Inferior parietal cortex (tissue), 1 donor: ENCODE data around the gene SLC39A8.
"Not testable (repeated sequence)": the region's sequence is repeated elsewhere in the genome, so short reads cannot be mapped to it uniquely, and the experiment has no call there.

ENCODE experiments used
- DNase-seq: peaks from one replicate; pipeline ENCODE4 v3.0.0-alpha.2; 2016; ENCODE audit errors: extremely low spot score

Gene SLC39A8

DNA sequence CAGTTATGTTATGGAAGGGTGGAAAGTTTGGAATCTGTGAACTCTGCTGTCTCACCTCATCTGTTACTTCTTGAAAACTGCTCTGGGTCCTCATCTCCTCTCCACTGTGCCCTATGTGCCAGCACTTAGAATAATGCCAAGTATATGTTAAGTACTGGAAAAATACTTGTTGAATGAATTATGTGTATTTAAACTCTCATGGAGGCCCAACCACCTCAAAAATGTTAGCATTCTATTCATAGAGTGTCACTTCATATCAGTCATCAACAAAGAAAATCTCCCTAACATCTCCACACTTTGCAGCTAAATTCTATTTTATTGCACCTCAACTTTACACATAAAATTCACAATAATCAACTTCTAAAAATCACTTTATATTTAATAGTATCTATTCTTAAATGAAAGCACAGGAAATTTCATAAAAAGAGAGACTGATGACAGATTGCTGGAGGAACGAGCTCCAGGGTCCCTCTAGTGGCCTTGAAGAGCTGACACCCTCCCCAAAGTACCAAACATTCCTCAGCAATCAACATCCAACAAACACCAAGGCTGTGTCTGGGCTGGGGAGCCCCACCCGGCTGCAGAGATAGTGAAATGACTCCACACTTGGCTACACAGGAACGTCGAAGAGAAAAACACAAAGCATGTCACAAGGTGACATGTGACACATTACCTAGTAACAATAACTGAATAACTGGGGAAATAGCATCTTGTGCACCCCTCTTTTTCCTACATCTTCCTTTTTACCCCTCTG is 45.8 kb downstream of the SLC39A8 start:
- DNase-seq, result peak; percentile 47

DNA sequence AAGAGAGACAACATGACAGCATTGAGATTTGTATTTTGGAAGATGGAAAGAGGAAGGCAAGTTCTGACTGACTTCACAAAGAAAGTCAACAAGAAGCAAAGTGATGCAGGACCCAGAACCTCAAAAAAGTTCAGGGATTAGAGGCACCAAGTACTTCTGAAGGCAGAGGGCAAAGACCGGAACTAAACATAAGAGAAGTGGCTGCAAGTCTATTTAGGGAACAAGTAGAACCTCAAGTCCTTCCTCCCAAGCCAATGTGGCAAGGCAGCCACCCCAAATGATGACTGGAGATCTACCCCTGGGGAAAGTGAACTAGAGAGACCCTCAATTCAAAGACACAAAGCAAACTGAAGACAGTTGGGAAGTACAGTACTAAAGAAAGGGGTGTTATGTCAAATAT is 46.6 kb downstream of the SLC39A8 start:
- DNase-seq, result no peak

DNA sequence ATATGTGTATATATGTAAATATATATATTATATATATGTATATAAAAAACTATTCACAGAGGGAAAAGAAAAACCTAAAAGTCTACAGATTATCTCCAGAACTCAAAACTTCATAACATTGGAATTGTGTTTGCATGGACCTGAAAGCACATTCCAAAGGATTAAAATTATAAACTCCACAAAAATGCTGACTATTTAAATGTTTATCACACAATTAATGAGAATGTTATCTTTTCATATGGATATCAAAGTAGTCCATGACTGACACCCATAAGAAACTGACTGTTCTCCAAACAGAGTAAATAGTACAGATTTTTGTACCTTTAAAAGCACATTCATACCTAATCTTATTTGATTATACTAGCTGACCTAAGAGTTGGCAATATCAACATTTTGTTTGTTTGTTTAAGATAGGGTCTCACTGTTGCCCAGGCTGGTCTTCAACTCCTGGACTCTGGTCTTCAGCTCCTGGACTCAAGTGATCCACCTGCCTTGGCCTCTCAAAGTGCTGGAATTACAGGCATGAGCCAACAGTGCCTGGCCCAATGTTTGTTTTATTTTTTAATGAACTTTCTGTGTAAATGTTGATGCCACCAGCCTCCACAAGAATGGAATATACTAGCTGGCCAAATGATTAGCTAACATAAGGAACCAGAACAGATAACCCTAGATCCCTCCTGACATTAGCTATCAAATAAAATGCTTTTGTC is 50.0 kb downstream of the SLC39A8 start:
- DNase-seq, result no peak

DNA sequence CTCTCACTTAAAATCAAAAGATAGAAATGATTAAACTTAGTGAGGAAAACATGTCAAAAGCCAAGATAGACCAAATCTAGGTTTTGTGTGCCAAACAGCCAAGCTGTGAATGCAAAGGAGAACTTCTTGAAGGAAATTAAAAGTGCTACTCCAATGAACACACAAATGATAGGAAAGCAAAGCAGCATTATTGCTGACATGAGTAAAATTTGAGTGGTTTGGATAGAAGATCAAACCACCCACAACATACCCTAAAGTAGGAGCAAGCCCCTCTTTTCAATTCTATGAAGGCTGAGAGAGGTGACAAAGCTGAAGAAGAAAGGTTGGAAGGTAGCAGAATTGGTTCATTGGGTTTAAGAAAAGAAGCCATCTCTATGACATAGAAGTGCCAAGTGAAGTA is 56.8 kb downstream of the SLC39A8 start:
- DNase-seq, result no peak

DNA sequence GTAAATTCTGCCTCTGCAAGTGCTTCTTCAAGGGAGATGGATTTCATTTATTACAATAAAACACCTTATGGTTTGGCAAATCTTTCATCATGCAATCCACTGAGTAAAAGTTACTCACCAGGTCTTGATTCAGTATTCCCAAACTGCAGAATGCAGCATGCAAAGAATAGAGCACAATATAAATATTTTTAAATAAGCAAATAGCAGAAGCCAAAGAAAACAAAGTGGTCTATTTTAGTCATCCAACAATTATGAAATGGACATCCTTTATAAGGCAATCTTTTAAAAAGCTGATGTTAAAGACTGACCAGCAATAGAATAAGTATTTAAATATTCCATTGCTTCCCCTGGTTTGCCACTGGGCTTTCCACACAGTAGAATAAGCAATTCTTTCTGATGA is 59.5 kb downstream of the SLC39A8 start:
- no peak for DNase-seq

DNA sequence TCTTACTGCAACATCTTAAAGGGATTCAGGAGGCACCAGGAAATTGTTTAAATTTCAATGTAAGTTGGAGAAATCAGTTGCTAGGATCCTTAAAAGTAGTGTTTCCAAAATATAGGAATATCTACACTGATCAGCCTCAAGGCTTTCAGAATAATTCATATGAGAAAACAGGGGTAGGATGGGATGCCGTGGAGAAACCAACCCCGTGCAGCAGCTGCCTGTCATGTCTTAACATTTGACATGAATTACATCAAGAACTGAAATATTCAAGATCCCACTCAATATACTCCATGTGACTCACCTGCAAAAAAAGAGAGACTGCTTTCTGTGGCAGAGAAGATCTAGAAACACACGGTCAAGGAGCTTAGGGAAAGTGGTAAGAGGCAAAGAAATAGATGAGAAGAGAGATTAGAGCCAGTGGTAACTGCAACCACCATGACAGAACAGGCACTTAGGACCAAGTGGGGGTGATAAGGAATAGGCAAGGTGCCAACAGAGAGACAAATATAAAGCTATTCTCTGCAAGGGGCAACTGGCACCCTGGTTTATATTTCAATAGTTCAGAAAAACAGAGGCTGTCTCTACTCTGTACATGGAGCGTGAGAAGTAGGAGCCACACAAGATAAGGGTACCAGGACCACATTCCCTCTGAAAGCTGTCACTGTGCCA is 64.0 kb downstream of the SLC39A8 start:
- DNase-seq, result no peak

DNA sequence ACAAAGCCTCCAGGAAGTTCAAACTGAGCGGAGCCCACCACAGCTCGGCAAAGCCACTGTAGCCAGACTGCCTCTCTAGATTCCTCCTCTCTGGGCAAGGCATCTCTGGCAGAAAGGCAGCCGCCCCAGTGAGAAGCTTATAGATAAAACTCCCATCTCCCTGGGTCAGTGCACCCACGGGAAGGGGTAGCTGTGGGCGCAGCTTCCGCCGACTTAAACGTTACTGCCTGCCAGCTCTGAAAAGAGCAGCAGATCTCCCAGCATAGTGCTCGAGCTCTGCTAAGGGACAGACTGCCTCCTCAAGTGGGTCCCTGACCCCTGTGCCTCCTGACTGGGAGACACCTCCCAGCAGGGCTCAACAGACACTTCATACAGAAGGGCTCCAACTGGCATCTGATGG is 72.0 kb downstream of the SLC39A8 start:
- not testable (repeated sequence) for DNase-seq

DNA sequence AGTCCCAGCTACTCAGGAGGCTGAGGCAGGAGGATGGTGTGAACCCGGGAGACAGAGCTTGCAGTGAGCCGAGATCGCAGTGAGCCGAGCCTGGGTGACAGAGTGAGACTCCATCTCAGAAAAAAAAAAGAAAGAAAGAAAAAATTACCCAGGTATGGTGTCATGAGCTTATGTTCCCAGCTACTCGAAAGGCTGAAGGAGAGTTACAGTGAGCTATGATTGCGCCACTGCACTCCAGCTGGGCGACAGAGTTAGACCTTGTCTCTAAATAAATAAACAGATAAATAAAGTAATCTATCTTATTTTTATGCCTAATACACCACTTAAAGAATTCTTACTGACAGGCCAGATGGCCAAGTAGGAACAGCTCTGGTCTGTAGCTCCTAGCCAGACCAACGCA is 73.0 kb downstream of the SLC39A8 start:
- no peak for DNase-seq

DNA sequence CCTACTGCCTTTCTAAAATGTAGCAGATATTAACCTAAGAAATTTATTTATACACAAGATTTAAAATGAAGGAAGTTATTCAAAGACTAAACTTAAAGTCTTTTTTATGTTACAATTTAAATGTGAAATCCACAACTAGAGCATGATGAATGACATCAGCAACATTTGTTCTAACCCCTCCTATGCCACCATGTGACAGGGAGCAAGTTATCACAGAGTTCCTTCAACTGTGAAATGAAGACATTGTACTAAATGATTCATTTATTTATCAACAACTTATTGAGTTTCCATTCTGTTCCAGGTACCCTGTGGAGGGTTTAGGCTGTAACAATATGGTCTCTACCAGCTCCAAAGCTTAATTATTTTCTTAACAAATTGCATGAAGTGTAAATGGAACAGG is 76.9 kb downstream of the SLC39A8 start:
- DNase-seq, result no peak

DNA sequence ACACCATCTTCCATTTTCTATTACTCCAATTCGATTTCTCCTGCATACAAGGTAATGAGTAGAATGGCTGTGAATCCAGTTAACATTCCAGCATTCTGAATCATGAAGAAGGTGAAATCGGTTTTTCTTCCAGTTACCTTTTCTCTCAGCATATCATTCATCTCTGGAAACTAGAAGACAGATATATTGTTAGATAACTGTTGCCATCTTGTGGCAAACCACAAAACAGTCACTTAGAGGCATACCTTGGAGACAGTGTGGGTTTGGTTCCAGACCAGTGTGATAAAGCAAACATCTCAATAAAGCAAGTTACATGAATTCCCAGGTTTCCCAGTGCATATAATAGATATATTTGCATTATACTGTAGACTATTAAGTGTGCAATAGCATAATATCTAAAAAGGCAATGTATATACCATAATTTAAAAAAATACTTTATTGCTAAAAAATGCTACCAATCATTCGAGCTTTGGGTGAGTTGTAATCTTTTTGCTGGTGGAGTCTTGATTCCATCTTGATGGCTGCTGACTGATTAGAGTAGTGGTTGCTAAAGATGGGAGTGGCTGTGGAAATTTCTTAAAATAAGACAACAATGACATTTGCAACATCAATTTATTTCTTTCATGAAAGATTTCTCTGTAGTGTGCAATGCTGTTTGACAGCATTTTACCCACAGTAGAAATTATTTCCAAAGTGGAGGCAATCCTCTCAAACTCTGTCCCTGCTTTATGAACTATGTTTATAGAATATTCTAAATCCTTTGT is 82.1 kb downstream of the SLC39A8 start:
- peak; percentile 69 for DNase-seq

DNA sequence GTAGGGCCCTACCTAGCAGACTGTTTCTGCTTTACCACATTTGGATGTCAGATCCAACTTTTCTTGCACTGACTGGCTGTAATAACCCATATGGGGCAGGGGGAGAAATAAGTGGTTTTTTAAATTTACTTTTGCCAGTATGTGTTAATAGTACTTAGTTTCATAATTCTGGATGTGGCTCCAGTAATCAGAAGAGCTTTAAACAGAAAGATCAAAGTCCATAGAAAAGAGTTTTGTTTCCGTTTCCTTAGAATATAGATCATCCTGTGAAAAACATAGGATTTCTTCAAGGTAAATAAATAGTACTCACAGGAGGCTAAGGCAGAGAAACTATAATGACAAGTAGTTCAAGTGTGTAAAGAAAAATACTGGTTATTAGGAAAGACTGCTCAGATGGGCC is 85.6 kb downstream of the SLC39A8 start:
- DNase-seq, result no peak

DNA sequence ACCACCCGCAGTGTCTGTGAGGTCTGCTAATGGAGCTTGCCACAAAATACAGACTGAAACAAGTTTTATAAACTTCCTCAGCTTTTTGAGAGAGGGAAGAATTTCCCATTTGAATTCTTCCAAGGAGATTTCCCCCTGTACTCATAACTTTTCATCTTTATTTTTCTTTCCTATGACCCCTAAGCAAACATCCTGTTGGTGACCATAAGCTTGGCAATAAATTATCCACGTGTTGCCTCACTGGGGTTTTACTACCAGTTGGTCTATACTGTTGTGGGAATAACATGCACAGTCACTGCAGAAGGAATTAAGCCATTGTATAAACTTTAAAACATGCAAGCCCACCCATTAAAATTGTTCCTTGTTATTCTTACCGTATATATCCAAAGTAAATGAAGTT is 86.2 kb downstream of the SLC39A8 start:
- DNase-seq, result no peak

DNA sequence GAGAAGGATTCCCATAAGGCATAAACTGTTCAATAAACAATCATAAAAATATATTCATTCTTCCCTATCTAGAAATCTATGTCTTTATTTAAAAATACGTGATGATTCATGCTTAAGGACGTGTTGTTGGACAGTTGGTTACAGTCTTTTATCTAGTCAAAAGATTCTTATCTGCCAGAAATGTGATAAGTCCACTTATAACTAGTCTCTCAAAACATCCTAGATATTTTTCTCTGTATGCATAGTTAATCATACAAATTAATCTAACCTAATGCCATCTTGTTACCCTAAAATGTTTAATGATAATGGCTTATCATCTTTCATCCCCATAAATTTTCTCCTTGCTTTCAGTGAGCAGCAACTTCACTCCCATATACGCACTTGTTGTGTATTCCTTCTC is 89.0 kb downstream of the SLC39A8 start:
- DNase-seq, result no peak

DNA sequence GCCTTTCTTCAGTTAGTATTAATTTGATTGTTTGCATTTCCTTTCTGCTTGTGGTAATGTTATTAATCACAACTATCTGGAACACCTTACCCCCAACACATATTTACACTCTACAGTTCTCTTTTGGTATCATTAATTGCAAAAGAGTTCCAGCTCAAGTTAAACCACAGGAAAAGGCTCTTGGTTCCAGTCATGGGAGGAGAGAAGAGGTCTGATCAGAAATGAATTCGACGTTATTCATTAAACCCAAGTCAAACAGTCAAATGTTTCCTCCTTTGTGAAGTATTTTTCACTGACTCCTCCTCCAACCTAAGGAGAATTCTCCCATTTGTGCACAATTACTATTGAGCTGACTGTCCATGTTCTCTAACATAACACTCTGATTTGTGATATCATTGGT is 91.4 kb downstream of the SLC39A8 start:
- no peak for DNase-seq

DNA sequence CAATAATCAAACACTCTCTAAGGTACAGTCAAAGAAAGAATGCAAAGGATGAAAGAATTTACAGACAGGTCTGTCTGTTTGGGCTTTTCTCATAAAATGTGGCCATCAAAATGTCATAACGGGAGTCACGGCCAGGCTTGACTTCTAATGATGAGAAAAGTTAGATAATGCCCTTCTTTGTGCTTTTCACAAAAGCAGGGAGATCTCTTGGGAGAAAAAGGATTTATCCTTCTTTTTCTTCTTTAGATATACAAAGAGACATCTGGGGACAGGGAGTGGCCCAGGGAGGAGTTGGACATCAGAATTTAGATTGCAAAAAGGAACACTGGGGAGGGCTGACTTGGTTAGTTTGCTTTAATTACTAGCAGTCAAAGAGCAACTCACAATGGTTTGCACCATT is 93.1 kb downstream of the SLC39A8 start:
- DNase-seq, result no peak

DNA sequence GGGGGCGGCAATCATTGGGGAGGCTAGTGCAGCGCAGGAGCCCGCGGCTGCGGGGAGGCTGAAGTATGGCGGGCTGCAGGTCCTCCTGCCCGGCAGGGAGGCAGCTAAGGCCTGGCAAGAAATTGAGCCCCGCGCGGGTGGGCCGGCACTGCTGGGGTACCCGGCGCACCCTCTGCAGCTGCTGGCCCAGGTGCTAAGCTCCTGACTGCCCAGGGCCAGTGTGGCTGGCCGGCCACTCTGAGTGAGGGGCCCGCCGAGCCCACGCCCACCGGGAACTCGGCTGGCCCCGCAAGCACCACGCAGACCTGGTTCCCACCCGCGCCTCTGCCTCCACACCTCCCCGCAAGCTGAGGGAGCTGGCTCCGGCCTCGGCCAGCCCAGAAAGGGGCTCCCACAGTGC is 94.9 kb downstream of the SLC39A8 start:
- no peak for DNase-seq

DNA sequence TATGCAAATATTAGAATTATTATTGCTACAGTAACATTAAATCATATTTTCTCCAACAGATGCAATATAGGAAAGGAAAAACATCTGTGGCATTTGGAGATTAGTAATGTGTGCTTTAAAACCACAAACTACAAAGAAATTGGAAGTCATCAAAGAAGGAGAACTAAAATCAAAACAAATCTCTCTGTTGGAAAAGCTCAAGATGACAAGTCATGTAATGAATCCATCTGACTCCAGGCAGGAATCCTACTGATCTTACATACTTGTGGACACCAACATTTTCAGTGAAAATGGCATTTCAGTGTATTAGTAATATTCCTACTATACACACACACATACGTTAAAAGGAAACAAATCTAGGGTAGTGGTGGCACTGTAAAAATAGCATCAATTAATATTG is 98.2 kb downstream of the SLC39A8 start:
- DNase-seq, result no peak

DNA sequence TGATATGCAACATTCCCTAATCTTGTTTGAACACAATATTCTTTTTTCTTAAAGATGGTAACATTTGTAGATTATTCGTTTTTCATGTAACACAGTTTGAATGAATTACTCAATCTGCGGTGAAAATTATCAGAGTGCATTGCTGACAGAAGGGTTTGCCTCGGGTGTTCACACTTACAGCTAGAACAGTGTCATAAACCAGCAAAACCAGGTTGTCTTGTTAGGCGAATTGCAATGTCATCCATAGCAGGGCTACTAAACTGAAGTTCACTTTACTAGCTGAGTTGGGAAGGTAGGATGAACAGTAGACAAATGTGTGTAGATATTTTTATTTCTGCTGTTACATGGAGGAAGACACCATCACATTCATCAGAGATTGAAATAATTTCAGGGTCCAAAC is 98.9 kb downstream of the SLC39A8 start:
- DNase-seq, result no peak

DNA sequence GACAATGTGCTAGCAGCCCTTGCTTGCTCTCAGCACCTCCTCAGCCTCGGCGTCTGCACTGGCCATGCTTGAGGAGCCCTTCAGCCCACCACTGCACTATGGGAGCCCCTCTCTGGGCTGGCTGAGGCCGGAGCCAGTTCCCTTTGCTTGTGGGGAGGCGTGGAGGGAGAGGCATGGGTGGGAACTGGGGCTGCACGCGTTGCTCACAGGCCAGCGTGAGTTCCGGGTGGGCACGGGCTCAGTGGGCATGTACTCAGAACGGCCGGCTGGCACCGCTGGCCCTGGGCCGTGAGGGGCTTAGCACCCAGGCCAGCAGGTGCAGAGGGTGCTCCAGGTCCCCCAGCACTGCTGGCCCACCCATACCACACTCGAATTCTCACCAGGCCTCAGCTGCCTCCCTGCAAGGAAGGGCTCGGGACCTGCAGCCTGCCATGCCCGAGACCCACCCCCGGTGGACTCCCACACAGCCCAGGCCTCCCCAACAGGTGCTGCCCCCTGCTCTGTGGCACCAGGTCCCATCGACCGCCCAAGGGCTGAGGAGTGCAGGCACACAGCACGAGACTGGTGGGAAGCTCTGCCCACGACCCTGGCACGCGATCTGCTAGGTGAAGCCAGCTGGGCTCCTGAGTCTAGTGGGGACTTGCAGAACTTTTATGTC is 100.3 kb downstream of the SLC39A8 start:
- DNase-seq, result no peak

DNA sequence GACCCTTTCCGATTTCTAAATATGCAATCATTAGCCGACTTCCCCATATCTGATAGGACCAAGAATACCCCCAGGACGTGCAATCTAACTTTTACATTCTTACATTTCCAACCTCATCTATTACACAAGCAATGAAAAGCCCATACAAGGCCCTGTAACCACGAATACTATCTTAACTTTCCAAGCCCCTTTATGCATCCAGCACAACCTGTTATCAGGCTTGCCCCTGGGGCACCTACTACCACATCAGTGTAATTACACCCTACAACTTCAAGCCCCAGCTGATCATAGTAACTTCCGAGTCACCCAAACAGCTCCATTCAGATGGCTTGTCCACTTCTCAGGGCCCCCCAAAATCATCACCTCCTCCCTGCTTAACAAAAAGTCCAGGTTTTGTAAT is 102.0 kb downstream of the SLC39A8 start:
- not testable (repeated sequence) for DNase-seq

DNA sequence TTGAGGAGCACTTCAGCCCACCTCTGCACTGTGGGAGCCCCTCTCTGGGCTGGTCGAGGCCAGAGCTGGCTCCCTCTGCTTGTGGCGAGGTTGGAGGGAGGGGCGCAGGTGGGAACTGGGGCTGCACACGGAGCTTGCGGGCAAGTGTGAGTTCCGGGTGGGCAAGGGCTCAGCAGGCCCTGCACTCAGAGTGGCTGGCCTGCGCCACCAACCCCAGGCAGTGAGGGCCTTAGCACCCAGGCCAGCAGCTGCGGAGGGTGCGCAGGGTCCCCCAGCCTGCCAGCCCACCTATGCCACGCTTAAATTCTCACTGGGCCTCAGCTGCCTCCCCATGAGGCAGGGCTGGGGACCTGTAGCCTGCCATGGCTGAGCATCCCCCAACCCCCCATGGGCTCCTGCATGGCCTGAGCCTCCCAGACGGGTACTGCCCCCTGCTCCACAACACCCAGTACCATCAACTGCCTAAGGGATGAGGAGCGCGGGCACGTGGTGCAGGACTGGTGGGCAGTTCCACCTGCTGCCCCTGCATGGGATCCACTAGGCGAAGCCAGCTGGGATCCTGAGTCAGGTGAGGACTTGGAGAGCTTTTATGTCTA is 110.9 kb downstream of the SLC39A8 start:
- no peak for DNase-seq
